DMS79 treated with DMSO at 0.1 percent for 48 hours (cell line): ENCODE data around the gene SEC23A.
"Not testable (repeated sequence)": the region's sequence is repeated elsewhere in the genome, so short reads cannot be mapped to it uniquely, and the experiment has no call there.

Experiments used
- DNase-seq: peaks from one replicate; lab custom pipeline; 2025; lab: John Stamatoyannopoulos, UW

SEC23A gene

DNA sequence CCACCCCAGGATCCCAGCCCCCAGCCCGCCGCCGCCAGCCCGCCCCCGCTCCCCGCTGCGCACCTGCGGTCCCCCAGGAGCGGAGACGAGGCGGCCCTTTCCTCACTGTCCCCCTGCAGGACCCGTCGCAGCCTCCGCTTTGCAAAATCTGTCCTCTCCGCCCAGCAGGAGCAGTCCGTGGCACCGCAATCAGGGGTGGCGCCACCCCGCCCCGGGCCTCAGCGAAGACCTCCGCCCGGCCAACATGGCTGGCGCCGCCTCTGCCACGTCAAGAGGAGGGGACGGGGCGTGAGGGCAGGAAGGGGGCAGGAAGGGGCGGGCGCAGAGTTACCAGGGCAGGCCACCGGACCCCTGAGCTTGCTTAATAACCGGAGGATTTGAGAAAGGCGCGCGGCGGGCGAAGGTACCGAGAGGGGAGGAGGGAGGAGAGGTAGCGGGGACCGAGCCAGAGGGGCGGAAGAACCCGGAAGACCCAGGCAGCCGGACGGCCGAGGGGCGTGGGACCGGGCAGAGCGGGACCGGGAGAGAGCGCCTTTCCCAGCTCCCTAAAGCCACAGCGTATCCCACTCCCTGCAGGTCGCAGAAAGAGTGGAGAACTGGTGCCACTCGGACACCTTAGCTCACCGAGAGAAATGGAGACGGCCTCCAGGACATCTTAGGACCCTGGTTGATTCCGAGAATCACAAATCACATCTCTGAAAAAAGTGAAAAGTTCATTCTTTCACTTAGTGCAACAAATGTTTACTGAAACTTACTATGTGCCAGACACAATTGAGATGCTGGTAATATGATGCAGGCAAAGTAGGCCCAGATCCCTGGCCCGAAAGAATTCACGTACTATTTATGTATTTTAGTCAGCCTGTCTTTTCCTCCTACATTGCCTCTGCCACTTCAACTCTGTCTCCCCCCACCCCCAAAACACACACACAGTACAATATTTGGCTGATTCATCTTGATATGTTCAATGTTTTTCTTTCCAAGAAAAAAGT lies at the start of gene SEC23A:
Gene SEC23A, minus strand, starts transcription at position 267 of the 989 bp plus-strand sequence. CDS start 7,117 bp downstream, outside the sequence.
- DNase-seq: peak; percentile 96

DNA sequence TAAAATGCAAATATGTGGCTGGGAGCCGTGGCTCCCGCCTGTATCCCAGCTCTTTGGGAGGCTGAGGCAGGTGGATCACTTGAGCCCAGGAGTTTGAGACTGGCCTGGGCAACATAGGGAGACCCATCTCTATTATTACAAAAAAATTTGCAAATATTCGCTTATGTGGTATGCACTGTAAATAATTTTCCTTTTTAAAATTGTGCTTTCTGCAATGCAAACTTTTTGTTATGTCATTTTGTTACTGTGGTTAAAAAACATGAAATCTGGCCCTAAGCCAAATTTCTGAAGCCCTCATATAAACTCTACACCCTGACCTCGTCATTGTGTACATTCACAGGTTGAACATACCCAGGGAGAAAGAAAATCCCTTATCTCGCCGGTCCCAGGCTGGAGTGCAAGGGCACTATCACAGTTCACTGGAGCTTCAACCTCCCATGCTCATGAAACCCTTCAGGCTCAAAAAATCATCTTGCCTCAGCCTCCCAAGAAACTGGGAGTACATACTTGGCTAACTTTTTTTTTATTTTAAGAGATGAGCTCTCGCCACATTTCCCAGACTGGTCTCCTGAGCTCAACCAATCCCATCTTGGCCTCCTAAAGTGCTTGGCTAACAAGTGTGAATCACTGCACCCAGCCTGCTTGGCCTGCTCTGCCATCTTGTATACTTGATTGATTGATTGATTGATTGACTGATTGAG lies 42.4 kb upstream of the SEC23A start:
- DNase-seq: no peak

DNA sequence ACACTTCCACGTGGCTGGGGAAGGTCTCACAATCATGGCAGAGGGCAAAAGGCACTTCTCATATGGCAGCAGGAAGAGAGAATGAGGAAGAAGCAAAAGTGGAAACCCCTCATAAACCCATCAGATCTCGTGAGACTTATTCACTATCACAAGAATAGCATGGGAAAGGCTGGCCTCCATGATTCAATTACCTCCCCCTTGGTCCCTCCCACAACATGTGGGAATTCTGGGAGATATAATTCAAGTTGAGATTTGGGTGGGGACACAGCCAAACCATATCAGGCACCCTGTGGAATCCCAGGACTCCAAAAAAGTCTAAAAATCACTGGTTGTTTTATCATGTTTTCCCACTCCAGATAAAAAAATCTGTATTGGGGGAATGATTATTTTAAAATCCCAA lies 40.2 kb upstream of the SEC23A start:
- DNase-seq: not testable (repeated sequence)

DNA sequence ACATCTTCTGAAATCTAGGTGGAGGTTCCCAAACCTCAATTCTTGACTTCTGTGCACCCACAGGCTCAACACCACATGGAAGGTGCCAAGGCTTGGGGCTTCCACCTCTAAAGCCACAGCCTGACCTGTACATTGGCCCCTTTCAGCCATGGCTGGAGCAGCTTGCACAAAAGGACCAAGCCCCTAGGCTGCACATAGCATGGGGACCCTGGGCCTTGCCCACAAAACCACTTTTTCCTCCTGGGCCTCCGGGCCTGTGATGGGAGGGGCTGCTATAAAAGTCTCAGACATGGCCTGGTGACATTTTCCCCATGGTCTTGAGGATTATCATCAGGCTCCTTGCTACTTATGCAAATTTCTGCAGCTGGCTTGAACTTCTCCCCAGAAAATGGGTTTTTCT lies 38.6 kb upstream of the SEC23A start:
- DNase-seq: not testable (repeated sequence)

DNA sequence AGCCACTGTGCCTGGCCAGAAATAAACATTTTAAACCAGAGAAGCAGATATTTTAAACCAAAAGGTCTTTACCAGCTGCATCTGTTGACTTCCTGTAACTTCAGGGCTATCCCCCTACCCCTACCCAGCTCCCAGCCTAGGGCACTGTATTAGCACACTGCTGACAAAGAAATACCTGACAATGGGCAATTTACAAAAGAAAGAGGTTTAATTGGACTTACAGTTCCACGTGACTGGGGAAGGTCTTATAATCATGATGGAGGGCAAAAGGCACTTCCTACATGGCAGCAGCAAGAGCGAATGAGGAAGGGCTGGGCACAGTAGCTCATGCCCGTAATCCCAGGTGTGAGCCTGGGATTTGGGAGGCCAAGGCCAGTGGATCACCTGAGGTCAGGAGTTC lies 37.1 kb upstream of the SEC23A start:
- no peak for DNase-seq

DNA sequence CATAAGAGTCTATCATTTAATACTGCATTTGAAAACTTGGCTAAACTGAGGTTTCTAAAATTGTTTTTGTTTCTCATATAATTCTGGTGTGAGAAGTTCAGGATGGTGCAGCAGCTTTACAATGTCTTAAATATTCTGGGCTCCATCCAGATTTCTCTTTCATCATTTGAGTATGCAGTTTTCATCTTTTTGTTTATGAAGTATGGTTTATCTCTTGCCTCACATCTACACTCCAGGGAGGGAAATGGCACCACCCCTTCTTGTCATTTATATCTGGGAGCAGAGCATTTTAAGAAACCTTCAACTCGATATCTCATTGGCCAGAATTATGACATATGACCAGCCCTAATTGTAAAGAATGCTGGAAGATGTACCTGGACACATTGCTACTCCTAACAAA lies 35.4 kb upstream of the SEC23A start:
- DNase-seq: no peak

DNA sequence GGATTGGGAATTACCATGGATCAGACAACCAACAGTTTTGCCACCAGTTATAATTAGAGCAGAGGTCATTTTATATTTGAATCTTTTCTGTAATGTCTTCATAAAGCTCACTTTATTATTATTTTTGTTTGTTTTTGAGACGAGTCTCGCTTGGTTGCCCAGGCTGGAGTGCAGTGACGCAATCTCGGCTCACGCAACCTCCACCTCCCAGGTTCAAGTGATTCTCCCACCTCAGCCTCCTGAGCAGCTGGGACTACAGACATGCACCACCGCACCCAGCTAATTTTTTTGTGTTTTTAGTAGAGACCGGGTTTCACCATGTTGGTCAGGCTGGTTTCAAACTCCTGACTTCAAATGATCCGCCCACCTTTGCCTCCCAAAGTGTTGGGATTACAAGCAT lies 34.8 kb upstream of the SEC23A start:
- DNase-seq: not testable (repeated sequence)

DNA sequence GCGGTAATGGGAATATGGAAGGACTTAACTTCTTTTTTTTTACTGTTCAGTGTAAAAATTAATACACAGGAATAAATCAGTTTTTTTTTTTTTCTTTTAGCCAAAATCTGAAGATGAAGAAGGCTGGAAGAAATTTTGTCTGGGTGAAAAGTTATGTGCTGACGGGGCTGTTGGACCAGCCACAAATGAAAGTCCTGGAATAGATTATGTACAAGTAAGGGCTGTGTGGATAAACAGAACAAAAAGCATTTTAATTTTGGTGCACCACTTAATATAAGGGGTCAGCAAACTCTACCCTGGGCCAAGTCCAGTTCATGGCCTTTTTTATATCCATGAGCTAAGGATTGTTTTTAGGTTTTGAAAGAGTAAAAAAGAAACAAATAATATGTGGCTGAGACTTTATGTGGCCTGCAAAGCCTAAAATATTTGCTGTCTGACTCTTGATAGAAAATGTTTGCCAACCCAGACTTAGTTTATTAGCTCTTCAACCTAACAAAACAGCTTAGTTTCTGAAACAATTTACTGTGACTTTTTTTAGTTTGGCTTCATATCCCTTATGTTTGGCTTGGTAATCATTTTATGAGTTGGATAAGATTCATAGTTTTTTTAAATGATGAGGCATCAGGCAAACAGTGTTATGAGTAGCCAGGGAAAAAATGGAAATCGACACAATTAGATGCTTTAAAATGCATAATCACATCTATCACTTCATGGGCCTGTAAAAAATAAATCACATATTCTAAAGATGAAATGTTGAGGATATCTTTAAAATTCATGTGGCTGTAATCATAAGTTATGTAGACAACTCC lies 19.5 kb upstream of the SEC23A start:
- no peak for DNase-seq

DNA sequence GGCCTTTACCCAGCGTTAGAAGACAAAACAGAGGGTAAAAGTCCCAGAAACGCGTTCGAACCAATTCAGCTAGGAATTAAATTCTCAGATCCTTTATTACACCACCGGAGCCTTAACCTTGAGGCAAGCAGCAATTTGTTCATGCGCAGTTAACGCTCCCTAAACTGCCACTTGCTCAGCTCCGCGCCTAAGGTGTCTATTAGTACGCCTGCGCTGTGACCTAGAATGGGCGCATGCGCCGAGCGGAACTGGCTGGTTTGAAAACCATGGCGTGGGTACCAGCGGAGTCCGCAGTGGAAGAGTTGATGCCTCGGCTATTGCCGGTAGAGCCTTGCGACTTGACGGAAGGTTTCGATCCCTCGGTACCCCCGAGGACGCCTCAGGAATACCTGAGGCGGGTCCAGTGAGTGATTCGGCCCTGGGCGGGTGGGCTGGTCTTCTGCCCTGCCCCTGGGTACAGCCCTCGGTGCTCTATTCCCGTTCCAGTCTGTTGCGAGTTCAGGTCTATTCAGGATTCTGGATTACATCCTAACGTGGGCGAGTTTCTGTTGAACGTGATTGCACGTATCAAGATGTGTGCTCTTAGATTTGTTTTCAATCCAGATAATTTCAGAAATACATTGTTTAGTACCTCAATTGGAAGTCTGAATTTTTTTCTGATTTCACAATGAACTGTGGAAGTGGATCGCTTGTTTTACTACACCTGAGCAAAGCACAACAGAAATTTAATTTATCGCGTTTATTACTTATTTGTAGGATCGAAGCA lies 11.2 kb upstream of the SEC23A start, which contains the start of gene GEMIN2:
Gene GEMIN2, plus strand, starts transcription at position 251 of the 766 bp plus-strand sequence. Its CDS starts 16 bp downstream, at position 267.
- DNase-seq: peak; percentile 99

DNA sequence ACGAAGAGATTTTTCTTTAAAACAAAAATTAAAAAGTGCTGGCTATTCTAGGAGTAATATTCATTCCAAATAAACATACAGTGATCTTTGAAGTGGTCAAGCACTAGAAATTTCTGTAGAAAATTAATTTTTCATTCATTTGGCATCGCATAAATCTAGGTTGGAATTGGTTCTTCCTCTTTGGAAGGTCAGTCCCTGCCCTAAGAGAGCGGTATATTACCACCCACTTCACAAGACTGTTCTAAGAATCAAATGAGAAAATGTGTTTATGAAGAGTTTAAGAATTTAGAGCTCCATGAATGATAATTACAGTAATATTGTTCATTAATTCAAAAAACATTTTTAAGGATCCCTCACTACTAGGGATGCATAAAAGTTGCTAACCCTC lies 10.6 kb upstream of the SEC23A start:
- no peak for DNase-seq

DNA sequence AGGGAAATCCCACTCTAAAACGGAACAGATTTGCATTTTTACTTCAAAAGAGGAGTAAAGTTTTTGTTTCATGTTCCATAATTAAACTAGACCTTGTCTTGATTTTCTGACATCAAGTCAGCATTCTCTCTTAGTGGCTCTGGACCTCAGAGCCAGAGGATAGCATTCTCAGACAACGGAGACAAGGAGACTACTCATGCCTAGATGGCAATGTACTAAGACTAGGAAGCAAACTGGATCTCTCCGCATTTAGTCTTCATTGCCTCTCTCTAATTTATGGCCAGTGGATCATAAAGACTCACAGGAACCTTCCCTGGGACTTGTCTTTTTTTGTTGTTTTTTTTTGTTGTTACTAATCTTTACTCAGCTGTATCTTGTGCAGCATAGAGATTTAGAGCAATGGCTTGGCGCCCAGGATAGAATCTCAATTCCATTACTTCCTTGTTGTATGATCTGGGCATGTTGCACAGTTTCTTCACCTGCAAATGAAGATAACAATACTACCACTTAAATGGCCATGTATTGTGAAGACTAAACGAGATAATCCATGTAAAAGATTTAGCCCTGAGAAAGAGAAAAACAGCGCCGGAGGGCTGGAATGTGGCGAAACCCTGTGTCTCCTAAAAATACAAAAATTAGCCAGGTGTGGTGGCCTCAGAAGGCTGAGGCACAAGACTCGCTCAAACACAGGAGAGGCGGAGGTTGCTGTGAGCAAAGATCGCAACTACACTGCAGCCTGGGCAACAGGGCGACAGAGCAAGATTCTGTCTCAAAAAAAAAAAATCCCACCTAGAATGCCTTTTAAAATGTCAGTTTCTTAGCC lies 7.1 kb upstream of the SEC23A start:
- no peak for DNase-seq

DNA sequence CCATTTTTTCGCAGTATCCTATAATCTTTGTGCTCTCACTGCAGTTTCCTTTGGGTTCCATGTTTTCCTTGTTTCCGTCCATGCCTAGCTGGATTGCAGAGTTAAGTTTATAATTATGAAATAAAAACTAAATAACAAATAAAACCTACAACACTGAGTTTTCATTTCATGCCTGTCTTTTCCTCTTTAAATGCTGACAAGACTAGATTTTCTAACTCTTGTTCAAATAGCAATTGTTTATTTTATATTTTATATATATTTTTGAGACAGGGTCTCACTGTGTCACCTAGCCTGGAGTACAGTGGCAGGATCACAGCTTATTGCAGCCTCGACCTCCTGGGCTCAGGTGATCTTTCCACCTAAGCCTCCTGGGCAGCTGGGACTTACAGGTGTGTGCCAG lies 5.8 kb upstream of the SEC23A start:
- no peak for DNase-seq

DNA sequence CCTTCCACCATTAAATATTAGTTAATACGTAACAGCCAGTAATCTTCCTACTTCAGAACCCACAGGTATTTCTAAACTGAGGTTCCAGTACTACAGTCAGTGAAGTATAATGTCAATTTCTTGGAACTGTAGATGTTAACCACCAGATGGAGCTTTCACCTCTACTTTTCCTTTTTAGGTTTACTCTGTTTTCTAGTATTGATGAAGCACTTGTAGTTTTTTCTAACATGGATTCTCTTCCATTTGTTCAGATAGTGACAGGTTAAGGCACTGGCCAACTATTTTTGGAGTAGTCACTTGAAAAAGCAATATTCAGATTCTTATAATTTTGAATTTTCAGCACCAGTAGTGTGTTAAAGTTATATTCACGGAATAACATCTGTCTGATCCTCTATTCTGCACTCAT lies 4.6 kb upstream of the SEC23A start:
- peak; percentile 49 for DNase-seq

DNA sequence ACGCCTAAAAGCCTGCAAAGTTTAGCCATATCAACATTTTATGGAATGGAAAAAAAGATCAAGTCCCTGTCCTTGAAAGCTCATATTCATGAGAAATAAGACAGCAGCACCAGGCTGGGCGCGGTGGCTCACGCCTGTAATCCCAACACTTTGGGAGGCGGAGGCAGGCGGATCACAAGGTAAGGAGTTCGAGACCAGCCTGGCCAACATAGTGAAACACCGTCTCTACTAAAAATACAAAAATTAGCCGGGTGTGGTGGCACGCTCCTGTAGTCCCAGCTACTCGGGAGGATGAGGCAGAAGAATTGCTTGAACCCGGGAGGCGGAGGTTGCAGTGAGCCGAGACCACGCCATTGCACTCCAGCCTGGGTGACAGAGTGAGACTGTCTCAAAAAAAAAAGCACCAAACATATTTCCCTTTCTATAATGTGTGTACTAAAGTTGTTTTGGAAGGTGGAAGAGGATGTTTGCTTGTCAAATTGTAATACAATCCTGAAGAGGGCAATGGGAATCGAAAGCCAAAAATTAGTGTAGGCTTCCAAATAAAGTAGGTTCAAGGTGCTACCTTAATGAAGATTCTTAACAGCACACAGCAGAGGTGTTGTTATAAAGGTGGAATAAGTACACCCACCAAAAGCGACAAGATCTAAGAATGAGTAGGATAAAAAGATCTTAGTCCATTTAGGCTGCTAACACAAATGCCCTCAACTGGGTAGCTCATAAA lies 1.2 kb upstream of the SEC23A start:
- not testable (repeated sequence) for DNase-seq

DNA sequence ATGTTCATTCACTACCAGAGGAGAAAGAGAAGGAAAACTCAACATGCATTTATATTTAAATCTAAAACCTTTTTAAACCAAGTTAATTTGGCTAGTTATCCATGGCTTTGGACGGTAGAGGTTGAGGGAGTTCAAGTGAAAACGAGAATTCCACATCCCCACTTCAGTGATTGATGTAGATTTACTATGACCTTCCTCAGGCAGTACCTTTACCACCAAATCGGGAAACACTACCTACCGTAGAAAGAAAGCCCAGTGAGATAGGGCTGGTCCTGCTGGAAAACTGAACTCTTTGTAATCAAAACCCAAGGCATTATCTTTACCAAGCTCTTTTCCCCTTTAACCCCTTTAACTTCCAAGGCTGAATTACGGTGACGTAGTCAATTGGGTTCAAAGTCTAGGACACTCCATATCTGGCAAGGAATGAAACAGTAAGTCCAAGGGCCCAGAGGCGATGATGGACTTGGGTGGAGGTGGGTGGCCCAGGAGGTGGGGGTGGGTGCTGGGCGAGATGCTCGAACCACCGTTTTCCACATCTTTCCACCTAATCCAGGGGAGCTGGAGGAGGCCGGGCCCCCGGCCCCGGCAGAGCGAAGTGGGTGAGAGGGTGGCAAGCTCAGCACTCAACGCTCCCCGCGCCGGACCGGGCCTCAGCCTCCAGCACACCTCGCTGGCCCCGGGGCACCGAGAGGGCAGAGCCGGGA lies 618 bp downstream of the SEC23A start:
- peak; percentile 69 for DNase-seq

DNA sequence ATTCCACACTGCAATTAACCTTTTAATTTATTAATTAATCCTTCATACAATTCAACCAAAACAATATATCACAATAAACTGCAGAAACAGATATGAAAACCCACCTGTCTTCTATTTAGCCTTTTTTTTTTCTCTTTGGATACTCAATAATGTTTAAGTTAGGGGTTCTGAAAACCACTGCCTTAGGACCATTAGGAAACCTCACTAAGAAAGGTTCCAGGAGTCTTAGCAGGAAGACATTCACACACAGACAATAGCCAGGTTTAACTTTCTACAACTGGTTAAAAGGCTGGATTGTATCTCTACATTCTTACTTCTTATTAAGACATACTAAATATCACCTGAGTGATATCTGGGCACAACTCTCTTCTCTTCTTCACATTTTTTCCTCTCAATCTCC lies 3.3 kb downstream of the SEC23A start:
- DNase-seq: no peak

DNA sequence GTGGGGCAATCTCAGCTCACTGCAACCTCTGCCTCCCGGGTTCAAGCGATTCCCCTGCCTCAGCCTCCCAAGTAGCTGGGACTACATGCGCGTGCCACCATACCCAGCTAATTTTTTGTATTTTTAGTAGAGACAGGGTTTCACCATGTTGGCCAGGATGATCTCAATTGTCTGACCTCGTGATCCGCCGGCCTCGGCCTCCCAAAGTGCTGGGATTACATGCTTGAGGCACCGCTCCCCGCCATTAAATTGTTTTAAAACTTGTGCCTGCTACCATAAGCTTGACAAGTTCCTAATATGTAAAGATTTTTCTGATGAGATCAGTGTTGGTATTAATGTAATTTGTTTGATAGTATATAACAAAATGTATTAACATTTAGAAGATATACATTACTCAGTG lies 3.8 kb downstream of the SEC23A start:
- DNase-seq: not testable (repeated sequence)

DNA sequence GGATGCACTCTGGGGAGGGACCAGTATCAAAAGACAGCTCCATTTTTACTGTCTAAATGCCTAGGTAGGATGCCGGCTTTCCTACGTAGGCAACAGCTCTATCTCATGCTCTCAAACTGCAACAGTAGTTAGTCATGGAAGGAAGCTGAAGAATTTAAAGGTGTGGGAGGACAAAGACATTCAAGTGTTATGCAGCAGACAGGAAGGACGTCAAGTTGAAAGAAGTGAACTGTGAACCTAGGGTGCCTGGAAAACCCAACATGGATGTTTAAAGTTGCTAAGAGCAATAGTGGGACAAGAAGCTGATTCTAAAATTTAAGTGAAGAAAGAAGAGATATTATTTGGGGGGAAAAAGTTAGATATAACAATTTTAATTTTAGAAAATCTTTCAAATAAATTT lies 5.9 kb downstream of the SEC23A start:
- DNase-seq: no peak

DNA sequence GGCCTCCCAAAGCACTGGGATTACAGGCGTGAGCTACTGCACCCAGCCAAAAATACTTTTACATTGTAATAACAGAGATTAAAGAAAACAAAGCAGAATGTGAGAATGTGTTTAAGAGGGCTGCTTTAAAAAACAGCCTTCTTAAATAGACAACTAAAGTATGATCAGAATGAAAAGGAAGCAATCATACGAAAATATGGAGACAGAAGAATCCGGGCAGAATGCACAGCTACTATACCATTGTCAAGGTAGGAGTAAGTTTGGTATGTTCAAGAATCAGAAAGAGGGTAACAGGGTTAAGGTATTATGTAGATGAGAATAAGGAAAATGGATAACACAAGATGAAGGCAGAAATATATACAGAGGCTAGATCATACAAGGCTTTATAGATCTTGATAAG lies 8.5 kb downstream of the SEC23A start:
- no peak for DNase-seq
